Cardiac muscle cell (in vitro differentiated cells and primary cell): Measurements from ENCODE around the gene GALNT18. TPM values are rescaled to one million over a fixed set of nuclear protein-coding genes. Genes with fewer than 3 reads are reported as not detected.

ENCODE experiments used
- DNase-seq, 2 donors: peaks; one replicate each; pipeline versions ENCODE4 v3.0.0 to v3.0.0-alpha.2; 2010 to 2017; ENCODE audit warnings: low read depth in 1 of 2, low spot score in 1 of 2
- H3K27ac ChIP-seq: fragments of 200-600 bp; sonication (generic); 2 replicates; pipeline ENCODE4 v1.5.1; 2016
- H3K27me3 ChIP-seq: fragments of 200-600 bp; sonication (generic); 2 replicates; pipeline ENCODE4 v1.6.0; 2016; ENCODE audit warnings: control low read depth
- H3K36me3 ChIP-seq: fragments of 200-600 bp; sonication (generic); 2 replicates; pipeline ENCODE4 v1.5.1; 2016; ENCODE audit warnings: control low read depth
- H3K4me1 ChIP-seq: fragments of 200-600 bp; sonication (generic); 2 replicates; pipeline ENCODE4 v1.8.1; 2017; ENCODE audit warnings: low read depth, mild to moderate bottlenecking, mixed run types
- H3K4me3 ChIP-seq: fragments of 200-600 bp; sonication (generic); 2 replicates; pipeline ENCODE4 v1.5.1; 2016; ENCODE audit warnings: mild to moderate bottlenecking
- H3K9me3 ChIP-seq: fragments of 200-600 bp; sonication (generic); 2 replicates; pipeline ENCODE4 v1.5.1; 2017; ENCODE audit warnings: low read depth, mild to moderate bottlenecking, control low read depth
- CTCF ChIP-seq: IDR thresholded peaks from 2 replicates; pipeline ENCODE4 v1.5.1; 2012; ENCODE audit warnings: low read depth, mild to moderate bottlenecking, low read length
- polyA plus RNA-seq: library from polyadenylated mRNA; unstranded; fragments of >200 nt; fragmentation: Nextera tagmentation; extraction: Ambion mirVana; gene quantifications from 2 replicates; pipeline ENCODE4 v1.2.1, GENCODE V29; 2016
- total RNA-seq: library from RNA; depleted of rRNA; stranded (reverse); fragments of >200 nt; gene quantifications from 2 replicates; pipeline ENCODE4 v1.2.3, GENCODE V29; 2016

Gene GALNT18
- total and polyA plus RNA-seq, 2 experiments from 2014 or later, result 2.1 to 2.2 TPM

GRCh38 chr11:11491014-11491413, 130.8 kb downstream of the GALNT18 start:
- Histone ChIP-seq H3K36me3 (no peaks in the 10 kb centered on the region), H3K4me3 (no peak overlapping the region), H3K4me1 (no peaks in the 10 kb centered on the region), H3K9me3 (no peaks in the 10 kb centered on the region), H3K27me3 (peaks cover 3% of the 10 kb centered on the region), H3K27ac (no peak overlapping the region)
- no peak for DNase-seq
- no peak for TF ChIP-seq CTCF

- no peaks in the 10 kb centered on the region for H3K4me1 ChIP-seq
- H3K27me3 ChIP-seq, result peaks cover 3% of the 10 kb centered on the region
- H3K9me3 ChIP-seq, result no peaks in the 10 kb centered on the region
- H3K27ac ChIP-seq, result no peak overlapping the region
- H3K4me3 ChIP-seq, result no peak overlapping the region
- TF ChIP-seq CTCF, result no peak
- DNase-seq, result no peak
- no peaks in the 10 kb centered on the region for H3K36me3 ChIP-seq
These were observed 135.4 kb downstream of the GALNT18 start for GRCh38 chr11:11486423-11486822.

GRCh38 chr11:11486002-11486401, 135.8 kb downstream of the GALNT18 start:
- Histone ChIP-seq H3K4me1 (no peaks in the 10 kb centered on the region), H3K36me3 (no peaks in the 10 kb centered on the region), H3K27me3 (peaks cover 2% of the 10 kb centered on the region), H3K4me3 (no peak overlapping the region), H3K9me3 (no peaks in the 10 kb centered on the region), H3K27ac (no peak overlapping the region)
- TF ChIP-seq CTCF, result no peak
- no peak for DNase-seq

GRCh38 chr11:11483627-11484026, 138.2 kb downstream of the GALNT18 start:
- H3K4me3 ChIP-seq, result no peak overlapping the region
- H3K4me1 ChIP-seq, result no peaks in the 10 kb centered on the region
- no peaks in the 10 kb centered on the region for H3K27me3 ChIP-seq
- no peaks in the 10 kb centered on the region for H3K9me3 ChIP-seq
- no peaks in the 10 kb centered on the region for H3K36me3 ChIP-seq
- H3K27ac ChIP-seq, result no peak overlapping the region
- DNase-seq, result no peak
- TF ChIP-seq CTCF, result no peak

GRCh38 chr11:11482730-11483129, 139.1 kb downstream of the GALNT18 start:
- Histone ChIP-seq H3K27me3 (no peaks in the 10 kb centered on the region), H3K9me3 (no peaks in the 10 kb centered on the region), H3K27ac (no peak overlapping the region), H3K36me3 (no peaks in the 10 kb centered on the region), H3K4me1 (no peaks in the 10 kb centered on the region), H3K4me3 (no peak overlapping the region)
- DNase-seq, result no peak
- no peak for TF ChIP-seq CTCF

- H3K4me3 ChIP-seq, result no peak overlapping the region
- TF ChIP-seq CTCF, result no peak
- peak in 1 of 2 donors; percentile 48 for DNase-seq
- H3K4me1 ChIP-seq, result no peaks in the 10 kb centered on the region
- H3K36me3 ChIP-seq, result no peaks in the 10 kb centered on the region
- H3K27me3 ChIP-seq, result no peaks in the 10 kb centered on the region
- H3K9me3 ChIP-seq, result no peaks in the 10 kb centered on the region
- H3K27ac ChIP-seq, result no peak overlapping the region
These were observed 140.4 kb downstream of the GALNT18 start for GRCh38 chr11:11481371-11481770.
